ENCODE data around the gene CAMKV. TPM values are rescaled to one million over a fixed set of nuclear protein-coding genes. Genes with fewer than 3 reads are reported as not detected.
A peak's percentile ranks its signal among the peaks of the same experiment; 100 is the strongest.

The CAMKV gene
- total RNA-seq, 1 donor, result not detected

- Histone ChIP-seq H3K9me3 (ENCODE audit: low read depth, low read length) (no peaks in the 10 kb centered on the region), H4K20me1 (ENCODE audit: insufficient read depth, low read length) (no peaks in the 10 kb centered on the region), H3K4me3 (ENCODE audit: insufficient read depth, low read length) (no peak overlapping the region), H3K27me3 (ENCODE audit: insufficient read depth, low read length) (peaks cover 51% of the 10 kb centered on the region), H3K27ac (ENCODE audit: low read depth, low read length) (no peak overlapping the region), H3K36me3 (ENCODE audit: insufficient read depth, low read length) (no peaks in the 10 kb centered on the region), H3K4me1 (ENCODE audit: insufficient read depth, low read length) (no peaks in the 10 kb centered on the region), H3K4me2 (ENCODE audit: insufficient read depth, low read length) (no peak overlapping the region), H3K79me2 (ENCODE audit: insufficient read depth, low read length) (no peaks in the 10 kb centered on the region), H2AFZ (ENCODE audit: low read length) (no peak overlapping the region)
- no peak for TF ChIP-seq CTCF (IDR thresholded peaks at IDR 0.05; ENCODE audit: extremely low read depth, low read depth, low read length)
- peak; percentile 57 for DNase-seq (ENCODE audit: insufficient read length, low spot score, missing footprints)
Measured at GRCh38 chr3:49868862-49869466, 742 bp downstream of the CAMKV start.

GRCh38 chr3:49867871-49868321 lies 1.8 kb downstream of the CAMKV start:
- H3K9me3 ChIP-seq (ENCODE audit: low read depth, low read length), result no peaks in the 10 kb centered on the region
- H3K79me2 ChIP-seq (ENCODE audit: insufficient read depth, low read length), result no peaks in the 10 kb centered on the region
- DNase-seq (ENCODE audit: insufficient read length, low spot score, missing footprints), result peak; percentile 89
- H2AFZ ChIP-seq (ENCODE audit: low read length), result no peak overlapping the region
- no peak overlapping the region for H3K4me2 ChIP-seq (ENCODE audit: insufficient read depth, low read length)
- no peak overlapping the region for H3K27ac ChIP-seq (ENCODE audit: low read depth, low read length)
- no peaks in the 10 kb centered on the region for H3K36me3 ChIP-seq (ENCODE audit: insufficient read depth, low read length)
- peaks cover 58% of the 10 kb centered on the region for H3K27me3 ChIP-seq (ENCODE audit: insufficient read depth, low read length)
- H3K4me1 ChIP-seq (ENCODE audit: insufficient read depth, low read length), result no peaks in the 10 kb centered on the region
- H3K4me3 ChIP-seq (ENCODE audit: insufficient read depth, low read length), result no peak overlapping the region
- no peak for TF ChIP-seq CTCF (IDR thresholded peaks at IDR 0.05; ENCODE audit: extremely low read depth, low read depth, low read length)
- no peaks in the 10 kb centered on the region for H4K20me1 ChIP-seq (ENCODE audit: insufficient read depth, low read length)

DNA sequence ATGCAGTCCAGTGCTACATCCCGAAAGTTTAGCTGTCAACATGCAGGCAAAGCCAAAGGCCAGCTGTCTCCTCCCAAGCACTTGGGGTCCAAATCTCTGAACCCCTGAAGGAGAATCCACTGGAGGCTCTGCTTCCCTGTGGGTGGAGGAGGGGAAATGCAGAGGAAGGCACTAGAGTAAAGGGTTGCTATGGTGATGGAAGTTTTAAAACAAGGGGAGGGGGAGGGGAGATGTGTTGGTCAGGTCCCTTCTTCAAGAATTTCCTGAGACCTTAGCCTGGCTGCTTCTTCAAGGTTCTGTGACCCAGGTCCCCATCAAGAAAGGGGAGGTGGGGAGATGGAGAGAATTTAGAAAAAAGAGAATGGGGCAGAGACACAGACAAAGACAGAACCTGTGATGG lies 2.3 kb downstream of the CAMKV start:
- peak; percentile 17 for DNase-seq (ENCODE audit: insufficient read length, low spot score, missing footprints)
- H3K27me3 ChIP-seq (ENCODE audit: insufficient read depth, low read length), result peaks cover 60% of the 10 kb centered on the region
- H3K4me2 ChIP-seq (ENCODE audit: insufficient read depth, low read length), result no peak overlapping the region
- H3K36me3 ChIP-seq (ENCODE audit: insufficient read depth, low read length), result no peaks in the 10 kb centered on the region
- no peak for TF ChIP-seq CTCF (IDR thresholded peaks at IDR 0.05; ENCODE audit: extremely low read depth, low read depth, low read length)
- no peak overlapping the region for H2AFZ ChIP-seq (ENCODE audit: low read length)
- no peak overlapping the region for H3K4me3 ChIP-seq (ENCODE audit: insufficient read depth, low read length)
- H3K79me2 ChIP-seq (ENCODE audit: insufficient read depth, low read length), result no peaks in the 10 kb centered on the region
- H3K27ac ChIP-seq (ENCODE audit: low read depth, low read length), result no peak overlapping the region
- no peaks in the 10 kb centered on the region for H3K9me3 ChIP-seq (ENCODE audit: low read depth, low read length)
- H4K20me1 ChIP-seq (ENCODE audit: insufficient read depth, low read length), result no peaks in the 10 kb centered on the region
- H3K4me1 ChIP-seq (ENCODE audit: insufficient read depth, low read length), result no peaks in the 10 kb centered on the region

DNA sequence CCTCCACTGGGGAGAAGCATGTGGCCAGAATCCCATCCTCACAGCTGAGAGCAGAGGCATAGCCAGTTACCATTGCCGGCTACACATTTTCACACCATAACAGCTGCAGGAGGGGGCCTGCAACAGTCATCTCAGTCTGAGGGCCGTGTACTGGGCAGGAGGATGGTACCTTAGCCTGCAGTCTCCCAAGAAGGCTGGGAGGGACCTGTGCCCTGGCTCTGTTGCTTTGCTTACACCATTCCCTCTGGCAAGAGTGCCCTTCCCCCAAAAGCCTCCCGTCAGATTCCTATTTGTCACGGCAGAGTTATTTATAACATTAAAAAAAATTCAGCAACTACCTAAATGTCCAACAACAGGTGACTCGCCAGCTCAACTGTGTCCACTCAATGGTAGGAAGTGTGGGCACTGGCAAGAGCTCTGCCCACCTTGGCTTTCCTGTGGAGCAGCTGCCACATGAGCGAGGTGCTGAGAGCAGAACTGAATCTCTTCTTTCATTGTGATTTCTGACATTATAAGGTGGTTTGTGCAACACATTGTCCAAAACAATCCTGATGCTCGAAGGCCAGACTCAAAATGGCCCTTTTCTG lies 4.4 kb downstream of the CAMKV start:
- Histone ChIP-seq H3K36me3 (ENCODE audit: insufficient read depth, low read length) (no peaks in the 10 kb centered on the region), H4K20me1 (ENCODE audit: insufficient read depth, low read length) (no peaks in the 10 kb centered on the region), H2AFZ (ENCODE audit: low read length) (no peak overlapping the region), H3K4me2 (ENCODE audit: insufficient read depth, low read length) (no peak overlapping the region), H3K27me3 (ENCODE audit: insufficient read depth, low read length) (peaks cover 44% of the 10 kb centered on the region), H3K27ac (ENCODE audit: low read depth, low read length) (no peak overlapping the region), H3K79me2 (ENCODE audit: insufficient read depth, low read length) (no peaks in the 10 kb centered on the region), H3K9me3 (ENCODE audit: low read depth, low read length) (no peaks in the 10 kb centered on the region), H3K4me3 (ENCODE audit: insufficient read depth, low read length) (no peak overlapping the region), H3K4me1 (ENCODE audit: insufficient read depth, low read length) (no peaks in the 10 kb centered on the region)
- TF ChIP-seq CTCF (IDR thresholded peaks at IDR 0.05; ENCODE audit: extremely low read depth, low read depth, low read length), result no peak
- DNase-seq (ENCODE audit: insufficient read length, low spot score, missing footprints), result peak; percentile 66
